Stimulated activated CD8-positive, alpha-beta memory T cell treated with anti-CD3 and anti-CD28 coated beads, Interleukin-4, amount 100 ng/mL, for 48 hours (primary cell): ENCODE results near the gene UNC5B.
"Not testable (repeated sequence)": the region's sequence is repeated elsewhere in the genome, so short reads cannot be mapped to it uniquely, and the experiment has no call there.

Experiments used
- DNase-seq: peaks from one replicate; pipeline ENCODE4 v3.0.0-alpha.2; 2020

The UNC5B gene

DNA sequence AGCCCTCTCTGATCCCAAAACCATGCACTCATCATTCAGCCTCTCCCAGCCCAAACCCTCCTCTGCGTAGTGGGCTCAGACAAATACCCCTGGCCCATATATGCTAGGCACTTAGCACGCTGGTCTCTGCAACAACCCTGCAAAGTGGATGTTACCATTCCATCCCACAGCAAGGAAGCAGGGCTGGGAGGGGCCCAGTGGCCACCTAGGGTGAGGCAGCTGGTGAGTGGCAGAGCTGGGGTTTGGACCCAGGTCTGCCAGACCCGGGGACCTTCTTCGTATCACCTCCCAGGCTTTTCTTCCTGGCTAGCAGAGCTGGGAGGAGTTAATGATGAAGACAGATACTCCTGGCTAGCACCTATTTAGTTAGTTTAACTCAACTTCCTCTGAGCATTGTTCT is 73.6 kb downstream of the UNC5B start:
- DNase-seq, result no peak

DNA sequence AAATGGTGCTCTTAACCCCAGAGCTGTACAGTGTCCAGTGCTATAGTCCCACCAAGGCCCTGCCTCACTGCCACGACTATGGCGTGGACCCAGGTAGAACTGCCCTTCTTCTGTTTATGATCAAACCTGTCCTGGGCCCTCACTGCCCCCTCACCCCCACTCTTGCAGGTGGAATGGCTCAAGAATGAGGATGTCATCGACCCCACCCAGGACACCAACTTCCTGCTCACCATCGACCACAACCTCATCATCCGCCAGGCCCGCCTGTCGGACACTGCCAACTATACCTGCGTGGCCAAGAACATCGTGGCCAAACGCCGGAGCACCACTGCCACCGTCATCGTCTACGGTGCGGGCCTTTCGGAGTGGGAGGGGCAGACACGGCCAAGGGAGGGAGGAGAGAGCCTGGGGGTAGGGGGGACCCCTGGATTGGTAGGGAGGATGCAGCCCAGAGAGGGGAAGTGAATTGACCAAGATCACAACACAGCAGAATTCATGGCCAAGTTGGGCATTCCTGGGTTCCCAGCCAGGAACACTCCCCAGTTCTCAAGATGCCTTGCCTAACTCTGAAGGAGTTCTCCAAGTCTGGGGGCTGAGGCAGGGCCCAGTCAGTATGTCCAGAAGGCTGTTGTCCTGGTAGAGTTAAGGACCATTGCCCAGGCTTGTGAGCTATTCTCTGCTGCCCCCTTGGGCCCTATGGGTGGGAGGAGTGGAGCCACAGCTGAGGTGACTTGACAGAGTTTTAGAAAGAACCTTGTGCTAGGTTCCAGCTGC is 74.3 kb downstream of the UNC5B start:
- no peak for DNase-seq

DNA sequence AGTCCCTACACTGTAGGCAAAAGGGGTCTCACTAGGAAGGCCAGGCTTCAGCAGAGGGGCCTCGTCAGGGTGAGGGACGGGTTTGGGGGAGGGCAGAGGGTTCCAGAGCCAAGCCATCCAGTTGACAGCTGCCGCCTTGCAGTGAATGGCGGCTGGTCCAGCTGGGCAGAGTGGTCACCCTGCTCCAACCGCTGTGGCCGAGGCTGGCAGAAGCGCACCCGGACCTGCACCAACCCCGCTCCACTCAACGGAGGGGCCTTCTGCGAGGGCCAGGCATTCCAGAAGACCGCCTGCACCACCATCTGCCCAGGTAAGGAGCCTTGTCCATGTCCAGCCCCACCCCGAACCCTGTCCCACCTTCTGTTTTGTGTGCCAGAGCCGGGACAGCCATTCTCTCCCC is 75.1 kb downstream of the UNC5B start:
- DNase-seq, result no peak

DNA sequence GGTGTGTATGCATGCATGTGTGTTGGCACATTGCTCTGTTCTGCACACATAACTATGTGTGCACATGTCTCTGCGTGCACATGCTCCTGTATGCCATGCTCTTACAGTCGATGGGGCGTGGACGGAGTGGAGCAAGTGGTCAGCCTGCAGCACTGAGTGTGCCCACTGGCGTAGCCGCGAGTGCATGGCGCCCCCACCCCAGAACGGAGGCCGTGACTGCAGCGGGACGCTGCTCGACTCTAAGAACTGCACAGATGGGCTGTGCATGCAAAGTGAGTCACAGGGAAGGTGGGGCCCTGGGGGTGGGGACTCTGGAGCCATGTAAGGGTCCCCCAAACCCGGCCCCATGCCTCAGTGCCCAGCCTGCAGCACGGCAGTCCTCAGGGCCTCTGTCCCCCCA is 76.1 kb downstream of the UNC5B start:
- DNase-seq, result no peak

DNA sequence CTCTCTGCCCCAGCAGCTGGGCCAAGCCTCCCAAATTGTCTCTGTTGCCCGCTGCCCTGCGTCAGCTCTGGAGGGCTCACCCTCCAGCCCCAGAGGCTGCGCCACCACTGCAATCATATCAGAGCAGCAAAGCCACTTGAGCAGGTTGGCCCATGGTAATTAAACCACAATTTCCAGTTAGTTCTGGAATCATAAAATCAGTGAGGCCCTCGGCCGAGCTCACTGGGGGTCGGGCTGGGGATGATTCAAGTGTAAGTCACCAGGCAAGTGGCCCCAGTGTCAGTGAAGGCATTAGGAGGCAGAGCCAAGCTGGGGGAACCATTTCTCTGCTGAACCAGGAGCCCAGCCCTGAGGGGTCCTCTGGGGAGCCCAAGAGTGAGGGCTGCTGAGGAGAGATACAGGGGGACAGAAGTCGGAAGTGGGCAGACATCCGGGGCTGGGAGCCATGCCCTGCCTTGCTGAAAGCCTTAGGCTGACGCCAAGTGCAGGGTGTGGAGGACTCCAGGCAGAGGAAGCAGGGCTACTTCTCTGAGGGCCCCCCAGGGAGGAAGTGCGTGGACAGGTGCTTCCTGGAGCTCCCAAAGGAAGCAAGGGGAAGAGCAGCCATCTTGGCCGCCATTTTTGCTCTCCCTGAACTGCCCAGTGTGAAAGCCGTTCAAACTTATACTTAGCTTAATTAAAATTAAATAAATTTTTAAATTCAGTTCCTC is 77.2 kb downstream of the UNC5B start:
- no peak for DNase-seq

DNA sequence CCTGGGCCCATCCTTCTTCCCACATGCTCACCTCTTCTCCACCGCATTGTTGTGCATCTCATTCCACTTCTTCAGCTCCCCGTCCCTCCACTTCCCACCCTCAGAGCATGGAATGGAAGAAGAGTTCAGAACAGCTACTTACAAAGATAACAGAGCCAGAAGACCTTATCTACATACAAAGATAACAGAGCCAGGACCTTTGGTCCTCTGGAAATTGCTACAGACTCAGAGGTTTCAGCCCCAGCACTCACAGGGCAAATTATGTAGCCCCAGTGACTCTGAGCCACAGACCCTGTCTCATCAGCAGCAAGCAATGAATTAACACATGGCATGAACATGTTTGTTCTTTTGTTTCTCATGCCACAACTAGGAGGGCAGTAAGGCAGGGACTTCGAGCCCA is 78.0 kb downstream of the UNC5B start:
- no peak for DNase-seq

DNA sequence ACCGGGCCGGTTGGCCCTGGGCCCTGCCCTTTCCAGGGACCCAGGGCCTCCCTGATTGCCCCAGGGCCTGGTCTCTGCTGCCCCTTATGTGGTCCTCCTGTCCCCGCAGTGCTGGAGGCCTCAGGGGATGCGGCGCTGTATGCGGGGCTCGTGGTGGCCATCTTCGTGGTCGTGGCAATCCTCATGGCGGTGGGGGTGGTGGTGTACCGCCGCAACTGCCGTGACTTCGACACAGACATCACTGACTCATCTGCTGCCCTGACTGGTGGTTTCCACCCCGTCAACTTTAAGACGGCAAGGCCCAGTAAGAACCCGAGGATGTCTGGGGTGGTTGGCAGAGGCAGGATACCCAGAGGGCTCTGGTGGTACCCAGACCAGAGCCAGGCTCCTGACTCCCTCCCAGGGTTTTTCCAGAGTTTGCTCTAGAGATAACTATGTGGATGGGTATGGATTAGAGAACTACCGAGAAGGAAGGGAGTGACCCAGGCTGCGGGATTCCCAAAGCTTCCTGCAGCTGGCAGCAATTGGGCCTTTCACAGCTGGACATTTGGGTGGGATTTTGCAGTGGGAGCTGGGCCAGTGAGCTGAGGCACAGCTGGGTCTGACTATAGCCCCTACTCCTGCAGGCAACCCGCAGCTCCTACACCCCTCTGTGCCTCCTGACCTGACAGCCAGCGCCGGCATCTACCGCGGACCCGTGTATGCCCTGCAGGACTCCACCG is 78.6 kb downstream of the UNC5B start:
- no peak for DNase-seq

DNA sequence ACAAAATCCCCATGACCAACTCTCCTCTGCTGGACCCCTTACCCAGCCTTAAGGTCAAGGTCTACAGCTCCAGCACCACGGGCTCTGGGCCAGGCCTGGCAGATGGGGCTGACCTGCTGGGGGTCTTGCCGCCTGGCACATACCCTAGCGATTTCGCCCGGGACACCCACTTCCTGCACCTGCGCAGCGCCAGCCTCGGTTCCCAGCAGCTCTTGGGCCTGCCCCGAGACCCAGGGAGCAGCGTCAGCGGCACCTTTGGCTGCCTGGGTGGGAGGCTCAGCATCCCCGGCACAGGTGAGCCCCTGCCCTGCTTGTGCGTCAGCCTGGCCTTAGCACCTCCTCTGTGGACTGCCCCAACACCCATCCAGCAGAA is 79.1 kb downstream of the UNC5B start:
- DNase-seq, result no peak

DNA sequence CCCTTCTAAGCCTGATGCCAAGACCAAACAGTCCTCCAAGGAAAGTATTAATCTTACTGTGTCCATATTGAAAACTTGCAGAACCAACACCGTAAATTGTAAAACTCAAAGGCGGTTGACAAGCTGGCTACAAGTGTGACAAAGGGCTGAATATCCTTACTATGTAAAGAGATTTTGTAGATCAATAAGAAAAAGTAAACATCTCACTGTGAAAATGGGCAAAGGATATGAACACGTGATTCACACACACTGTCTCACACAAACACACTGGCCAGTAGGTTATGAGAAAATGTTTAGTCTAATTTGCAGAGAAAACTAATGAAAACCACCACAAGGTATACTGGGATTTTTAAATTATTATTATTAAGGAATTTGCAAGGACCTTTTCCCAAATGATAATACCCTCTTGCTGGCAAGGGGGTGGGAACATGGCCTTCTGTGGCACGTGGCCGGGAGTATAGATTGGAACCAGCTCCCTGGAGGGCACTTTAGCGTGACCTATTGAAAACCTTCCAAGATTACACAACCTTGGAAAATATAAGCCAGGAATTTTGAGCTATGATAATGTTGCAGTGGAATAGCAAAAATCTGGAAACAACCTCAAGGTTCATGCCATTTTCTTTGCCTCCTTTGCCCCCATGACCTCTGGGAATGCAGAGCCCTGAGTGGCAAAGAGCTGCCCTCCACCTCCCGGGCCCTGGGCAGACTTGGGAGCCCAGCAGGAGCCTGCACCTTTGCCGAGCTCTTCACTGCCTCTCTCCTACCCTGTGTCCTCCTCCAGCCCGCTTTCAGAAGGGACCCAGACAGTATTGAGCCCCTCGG is 80.5 kb downstream of the UNC5B start:
- no peak for DNase-seq

DNA sequence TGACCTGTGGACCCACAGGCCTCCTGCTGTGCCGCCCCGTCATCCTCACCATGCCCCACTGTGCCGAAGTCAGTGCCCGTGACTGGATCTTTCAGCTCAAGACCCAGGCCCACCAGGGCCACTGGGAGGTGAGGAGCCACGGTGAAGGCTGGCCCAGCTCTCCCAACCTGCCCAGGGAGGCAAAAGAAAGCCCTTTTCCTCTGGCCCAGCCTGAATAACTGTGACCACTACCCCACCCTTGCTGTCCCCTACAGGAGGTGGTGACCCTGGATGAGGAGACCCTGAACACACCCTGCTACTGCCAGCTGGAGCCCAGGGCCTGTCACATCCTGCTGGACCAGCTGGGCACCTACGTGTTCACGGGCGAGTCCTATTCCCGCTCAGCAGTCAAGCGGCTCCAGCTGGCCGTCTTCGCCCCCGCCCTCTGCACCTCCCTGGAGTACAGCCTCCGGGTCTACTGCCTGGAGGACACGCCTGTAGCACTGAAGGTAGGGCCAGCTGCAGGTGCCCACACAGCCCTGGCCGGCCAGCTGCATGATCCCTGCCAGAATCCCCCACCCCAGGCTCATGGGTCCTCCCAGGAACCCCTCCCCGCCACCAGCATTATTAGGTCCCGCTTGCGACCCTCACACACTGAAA is 81.2 kb downstream of the UNC5B start:
- DNase-seq, result no peak

DNA sequence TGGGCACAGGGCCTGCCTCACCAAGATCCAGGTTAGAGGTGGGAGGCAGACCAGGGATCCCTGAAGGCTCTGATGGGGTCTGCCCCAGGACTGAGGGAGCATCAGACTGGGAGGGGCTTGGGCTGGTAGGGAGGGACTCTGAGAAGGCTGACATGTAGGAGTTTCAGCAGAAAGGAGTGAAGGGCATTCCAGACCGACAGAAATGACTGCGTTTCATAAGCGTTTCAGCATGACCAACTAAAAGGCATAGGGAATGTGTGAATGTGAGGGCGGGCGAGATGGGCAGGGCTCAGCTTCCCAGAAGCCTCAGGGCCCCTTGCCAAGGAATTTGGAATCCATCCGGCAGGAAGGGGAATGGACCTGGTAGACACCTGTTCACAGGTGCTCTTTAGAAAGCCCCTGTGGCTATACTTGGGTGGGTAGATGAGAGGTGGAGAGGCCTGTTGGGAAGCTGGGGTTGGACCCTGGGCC is 81.8 kb downstream of the UNC5B start:
- DNase-seq, result no peak

DNA sequence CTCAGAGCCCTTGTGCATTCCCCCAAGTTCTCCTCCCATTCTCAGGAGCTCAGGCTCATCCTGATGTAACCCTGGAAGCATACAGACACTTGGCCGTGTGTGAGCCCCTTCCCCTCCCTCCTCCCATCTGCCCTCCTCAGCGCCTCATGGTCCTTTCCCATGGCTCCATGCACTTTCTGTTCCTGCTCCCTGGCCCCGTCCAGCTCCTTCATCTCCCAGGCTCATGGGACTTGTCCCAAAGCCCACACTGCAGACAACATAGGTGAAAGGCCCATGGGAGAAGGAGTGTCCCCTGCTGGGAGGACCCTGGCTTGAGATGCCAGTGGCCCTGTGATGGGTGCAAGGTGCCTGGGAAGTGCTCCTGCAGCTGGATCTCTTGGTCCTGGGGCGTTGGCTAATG is 82.5 kb downstream of the UNC5B start:
- no peak for DNase-seq

DNA sequence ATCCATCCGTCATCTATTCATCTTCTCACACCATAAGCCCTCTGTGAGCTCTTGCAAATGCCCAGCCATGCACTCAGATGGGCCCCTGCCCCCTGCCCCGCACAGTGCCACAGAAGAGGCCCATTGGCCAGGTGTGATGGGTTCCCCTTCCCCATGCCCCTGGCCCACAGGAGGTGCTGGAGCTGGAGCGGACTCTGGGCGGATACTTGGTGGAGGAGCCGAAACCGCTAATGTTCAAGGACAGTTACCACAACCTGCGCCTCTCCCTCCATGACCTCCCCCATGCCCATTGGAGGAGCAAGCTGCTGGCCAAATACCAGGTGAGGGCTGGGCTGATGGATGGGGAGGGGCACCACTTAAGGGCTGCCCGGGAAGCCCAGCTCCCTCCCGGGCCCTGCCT is 83.3 kb downstream of the UNC5B start:
- no peak for DNase-seq

DNA sequence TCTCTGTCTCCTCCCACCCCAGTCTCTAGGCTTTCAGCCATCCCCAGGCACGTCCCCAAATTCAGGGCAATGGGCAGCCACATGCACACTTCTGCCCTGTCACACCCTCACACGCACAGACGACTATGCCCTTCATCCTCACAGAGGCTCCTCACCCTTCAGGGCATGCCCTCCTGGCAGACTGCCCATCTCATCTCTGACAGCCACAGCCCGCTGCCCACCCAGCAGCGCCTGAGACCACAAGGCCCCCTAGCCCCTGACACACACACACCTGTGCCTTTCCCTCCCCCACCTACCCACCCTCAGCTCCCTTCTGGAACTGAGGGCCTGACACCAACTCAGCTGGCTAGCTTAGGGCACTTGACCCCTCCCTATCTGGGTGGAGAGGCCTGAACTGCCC is 83.7 kb downstream of the UNC5B start:
- no peak for DNase-seq

DNA sequence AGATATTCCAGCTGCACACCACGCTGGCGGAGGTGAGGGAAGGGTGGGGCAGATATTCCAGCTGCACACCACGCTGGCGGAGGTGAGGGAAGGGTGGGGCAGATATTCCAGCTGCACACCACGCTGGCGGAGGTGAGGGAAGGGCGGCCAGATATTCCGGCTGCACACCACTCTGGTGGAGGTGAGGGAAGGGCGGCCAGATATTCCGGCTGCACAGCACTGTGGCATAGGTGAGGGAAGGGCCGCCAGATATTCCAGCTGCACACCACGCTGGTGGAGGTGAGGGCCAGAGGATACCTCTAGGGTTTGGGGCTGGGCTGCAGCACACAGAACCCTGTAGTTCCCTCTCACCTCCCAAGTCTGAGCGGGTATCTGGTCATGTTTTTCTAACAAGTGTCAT is 84.4 kb downstream of the UNC5B start:
- DNase-seq, result not testable (repeated sequence)

DNA sequence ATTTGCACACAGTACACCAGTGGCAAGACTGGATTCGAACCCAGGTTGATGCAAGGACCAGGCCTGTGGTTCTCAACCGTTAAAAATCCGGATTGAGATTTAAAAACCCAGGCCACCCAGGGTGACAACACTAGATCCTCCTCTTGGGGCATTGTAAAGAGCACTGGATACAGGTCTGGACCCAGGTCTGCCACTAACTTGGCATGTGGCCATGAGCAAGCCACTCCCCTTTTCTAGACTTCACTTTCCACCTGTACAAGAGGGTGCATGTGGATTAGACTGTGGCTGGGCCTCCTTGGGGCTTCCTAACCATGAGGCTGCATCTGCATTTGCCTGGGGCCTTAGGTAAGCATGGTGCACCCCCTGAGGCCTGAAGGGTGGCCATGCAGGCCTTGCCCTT is 85.0 kb downstream of the UNC5B start:
- no peak for DNase-seq

DNA sequence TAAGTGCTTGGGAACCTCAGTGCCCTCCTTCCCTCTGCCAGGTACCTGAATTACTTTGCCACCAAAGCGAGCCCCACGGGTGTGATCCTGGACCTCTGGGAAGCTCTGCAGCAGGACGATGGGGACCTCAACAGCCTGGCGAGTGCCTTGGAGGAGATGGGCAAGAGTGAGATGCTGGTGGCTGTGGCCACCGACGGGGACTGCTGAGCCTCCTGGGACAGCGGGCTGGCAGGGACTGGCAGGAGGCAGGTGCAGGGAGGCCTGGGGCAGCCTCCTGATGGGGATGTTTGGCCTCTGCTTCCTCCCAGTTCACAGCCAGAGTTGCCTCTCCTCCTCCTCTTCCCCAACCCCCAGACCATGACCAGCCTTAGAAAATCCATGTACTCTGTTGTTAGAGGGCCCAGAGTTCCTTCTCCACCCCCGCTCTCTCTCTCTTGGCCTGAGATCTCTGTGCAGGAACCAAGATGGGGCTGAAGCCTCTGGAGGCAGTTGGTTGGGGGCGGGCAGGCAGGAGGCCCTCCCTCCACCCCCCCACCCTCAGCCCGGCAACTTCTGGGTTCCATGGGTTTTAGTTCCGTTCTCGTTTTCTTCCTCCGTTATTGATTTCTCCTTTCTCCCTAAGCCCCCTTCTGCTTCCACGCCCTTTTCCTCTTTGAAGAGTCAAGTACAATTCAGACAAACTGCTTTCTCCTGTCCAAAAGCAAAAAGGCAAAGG is 86.9 kb downstream of the UNC5B start:
- DNase-seq, result no peak

DNA sequence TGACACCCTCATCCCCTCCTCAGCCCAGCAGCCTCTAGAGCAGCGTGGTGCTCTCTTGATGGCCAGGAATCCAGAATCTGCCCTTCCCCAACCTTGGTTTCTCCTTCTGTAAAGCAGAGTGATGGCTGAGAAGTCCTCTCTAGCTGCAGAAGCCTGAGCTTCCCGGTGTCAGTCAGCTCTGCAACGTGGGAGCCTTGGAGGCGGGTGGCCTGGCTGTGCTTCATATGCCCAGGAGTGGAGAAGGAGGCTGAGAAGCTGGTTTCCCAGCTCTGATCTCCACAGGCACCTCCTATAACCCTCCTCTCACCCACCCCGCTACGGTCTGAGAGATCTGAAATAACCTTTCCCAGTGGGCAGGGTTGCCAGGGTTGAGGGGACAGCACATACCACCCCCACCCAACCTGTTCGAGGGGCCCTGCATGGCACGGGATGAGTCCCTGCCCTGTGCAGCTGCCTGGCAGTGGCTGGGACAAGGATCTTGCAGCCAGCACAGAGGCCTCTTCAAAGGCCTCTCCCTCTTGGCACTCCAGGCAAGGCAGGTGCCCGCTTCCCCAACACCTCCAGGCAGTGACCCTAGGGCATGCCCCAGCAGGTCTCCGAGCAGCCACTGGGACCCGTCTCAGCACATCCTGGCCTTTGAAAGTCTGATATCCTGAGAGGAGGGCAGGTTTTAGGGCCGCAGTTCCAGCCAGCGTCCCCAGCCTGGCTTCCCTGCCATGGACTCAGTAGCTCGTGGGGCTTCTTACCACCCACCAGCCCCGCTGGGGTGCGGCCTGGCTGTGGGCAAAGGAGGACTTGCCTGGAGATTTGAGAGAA is 88.4 kb downstream of the UNC5B start:
- DNase-seq, result no peak

DNA sequence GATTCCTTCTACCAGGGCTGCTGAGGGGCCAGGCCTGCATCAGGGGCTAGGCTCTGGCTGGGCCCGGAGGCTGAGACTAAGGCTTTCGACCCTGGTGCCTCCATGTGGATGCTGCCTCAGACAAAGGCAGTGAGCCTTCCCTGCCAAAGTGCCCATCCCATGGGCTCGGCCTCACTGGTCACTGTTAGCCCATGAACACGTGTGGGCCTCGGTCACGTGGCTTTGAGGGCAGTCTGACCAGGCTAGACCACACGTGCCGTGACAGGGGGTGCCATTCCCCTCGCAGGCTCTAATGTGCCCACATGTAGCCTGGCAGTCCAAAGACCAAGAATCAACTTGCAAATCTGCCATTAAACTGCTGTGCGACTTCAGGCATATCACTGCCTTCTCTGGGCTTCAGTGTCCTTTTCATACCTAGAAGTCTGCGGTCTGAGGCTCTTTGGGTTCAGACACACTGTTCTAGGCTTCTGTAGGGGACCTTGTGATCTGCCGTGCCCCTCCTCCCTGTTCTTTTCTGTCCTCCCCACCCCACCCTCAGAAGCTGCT is 89.1 kb downstream of the UNC5B start:
- no peak for DNase-seq

DNA sequence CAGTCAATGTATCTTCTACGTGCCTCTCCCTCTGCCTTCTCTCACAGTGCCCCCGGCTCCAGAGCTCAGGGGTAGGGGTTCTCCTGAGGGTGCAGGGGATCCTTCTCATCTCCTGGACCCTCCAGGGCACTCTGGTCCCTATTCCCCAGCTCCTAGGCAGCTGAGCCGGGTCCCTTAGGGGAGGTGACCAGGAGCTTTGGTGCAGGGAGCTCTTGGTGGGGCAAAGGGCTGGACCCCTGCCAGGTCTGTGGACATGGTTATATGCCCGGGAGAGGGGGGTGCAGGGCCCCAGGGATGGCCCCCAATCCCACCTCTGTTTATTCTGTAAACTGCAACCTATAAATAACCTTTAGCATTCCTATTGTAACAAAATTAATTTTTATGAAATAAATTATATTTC is 90.1 kb downstream of the UNC5B start:
- no peak for DNase-seq
